NCI-H510A treated with DMSO at 0.1 percent for 48 hours (cell line): Measurements from ENCODE around the gene GRIP1.

Experiments used
- DNase-seq: peaks from one replicate; lab custom pipeline; 2025; lab: John Stamatoyannopoulos, UW

GRIP1 gene

GRCh38 chr12:66600903-66601302, 78.0 kb downstream of the GRIP1 start:
- DNase-seq: no peak

- DNase-seq: no peak
Measured at GRCh38 chr12:66599816-66600215, 79.1 kb downstream of the GRIP1 start.

- no peak for DNase-seq
Measured at GRCh38 chr12:66598608-66599007, 80.3 kb downstream of the GRIP1 start.

GRCh38 chr12:66598079-66598478, 80.8 kb downstream of the GRIP1 start:
- no peak for DNase-seq

GRCh38 chr12:66596199-66596598, 82.7 kb downstream of the GRIP1 start:
- DNase-seq: no peak

- no peak for DNase-seq
Measured at GRCh38 chr12:66594688-66595087, 84.2 kb downstream of the GRIP1 start.

- no peak for DNase-seq
Measured at GRCh38 chr12:66590275-66590985, 88.4 kb downstream of the GRIP1 start.

- no peak for DNase-seq
Measured at GRCh38 chr12:66589095-66589494, 89.8 kb downstream of the GRIP1 start.

GRCh38 chr12:66587912-66588311, 91.0 kb downstream of the GRIP1 start:
- DNase-seq: no peak

- no peak for DNase-seq
Measured at GRCh38 chr12:66584673-66585072, 94.2 kb downstream of the GRIP1 start.

GRCh38 chr12:66573605-66574004, 105.3 kb downstream of the GRIP1 start:
- DNase-seq: no peak

- no peak for DNase-seq
Measured at GRCh38 chr12:66572845-66573244, 106.0 kb downstream of the GRIP1 start.

- no peak for DNase-seq
Measured at GRCh38 chr12:66571361-66571915, 107.4 kb downstream of the GRIP1 start.

- DNase-seq: no peak
Measured at GRCh38 chr12:66563220-66563619, 115.7 kb downstream of the GRIP1 start.

- no peak for DNase-seq
Measured at GRCh38 chr12:66555113-66555512, 123.8 kb downstream of the GRIP1 start.

GRCh38 chr12:66552716-66553115, 126.2 kb downstream of the GRIP1 start:
- DNase-seq: no peak

GRCh38 chr12:66550626-66551025, 128.2 kb downstream of the GRIP1 start:
- no peak for DNase-seq

GRCh38 chr12:66549050-66549389, 129.9 kb downstream of the GRIP1 start:
- DNase-seq: no peak

GRCh38 chr12:66548338-66549049, 130.4 kb downstream of the GRIP1 start:
- peak; percentile 7 for DNase-seq

- DNase-seq: no peak
Measured at GRCh38 chr12:66541426-66541825, 137.4 kb downstream of the GRIP1 start.

GRCh38 chr12:66539431-66539830, 139.4 kb downstream of the GRIP1 start:
- no peak for DNase-seq

GRCh38 chr12:66538970-66539369, 139.9 kb downstream of the GRIP1 start:
- no peak for DNase-seq

- no peak for DNase-seq
Measured at GRCh38 chr12:66537876-66538275, 141.0 kb downstream of the GRIP1 start.

- no peak for DNase-seq
Measured at GRCh38 chr12:66533767-66534166, 145.1 kb downstream of the GRIP1 start.
